GM13977 (cell line): Measurements from ENCODE around the gene PRRT2.

ENCODE experiments used
- DNase-seq: peaks from one replicate; pipeline ENCODE4 v3.0.0; 2012; ENCODE audit warnings: low spot score
- CTCF ChIP-seq: IDR thresholded peaks from 2 replicates; pipeline ENCODE4 v1.5.1; 2012; ENCODE audit warnings: mild to moderate bottlenecking, control low read depth; ENCODE audit not compliant: insufficient read depth; ENCODE audit errors: extremely low read depth, missing control alignments
- in situ Hi-C: fragments of 300-500 bp; cut with MboI; formaldehyde crosslinking; loops from one replicate; pipeline ENCODE4 v1.12.0; 2022; ENCODE audit warnings: low sequenced_read_pairs, low pct_unique_long_range_greater_than_20kb, mixed read lengths, inconsistent platforms; ENCODE audit not compliant: unreplicated experiment

The PRRT2 gene

GRCh38 chr16:29813644-29814562 is 1.9 kb downstream of the PRRT2 start:
- TF ChIP-seq CTCF: no peak
- in situ Hi-C loops: no loop called here
- no peak for DNase-seq

DNA sequence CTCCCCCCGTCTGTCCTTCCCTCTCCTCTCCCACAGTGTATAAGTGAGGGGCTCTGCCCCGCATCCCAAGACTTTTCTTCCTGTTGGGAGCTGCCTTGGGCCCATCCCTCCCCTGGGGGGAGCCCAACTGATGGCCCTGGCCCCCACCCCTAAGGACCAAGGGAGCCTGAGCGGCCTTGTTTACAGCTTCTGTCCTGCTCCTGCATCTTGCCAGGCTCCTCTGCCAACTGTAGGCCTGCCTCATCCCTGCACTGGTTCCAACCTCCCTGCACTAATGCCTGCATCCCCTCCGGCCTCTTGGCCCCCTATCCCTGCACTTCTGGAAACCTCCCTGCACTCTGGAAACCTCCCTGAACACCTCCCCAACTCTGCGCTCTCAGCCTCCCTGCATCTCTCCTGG is 2.6 kb downstream of the PRRT2 start:
- no peak for TF ChIP-seq CTCF
- DNase-seq: no peak
- in situ Hi-C loops: no loop called here

DNA sequence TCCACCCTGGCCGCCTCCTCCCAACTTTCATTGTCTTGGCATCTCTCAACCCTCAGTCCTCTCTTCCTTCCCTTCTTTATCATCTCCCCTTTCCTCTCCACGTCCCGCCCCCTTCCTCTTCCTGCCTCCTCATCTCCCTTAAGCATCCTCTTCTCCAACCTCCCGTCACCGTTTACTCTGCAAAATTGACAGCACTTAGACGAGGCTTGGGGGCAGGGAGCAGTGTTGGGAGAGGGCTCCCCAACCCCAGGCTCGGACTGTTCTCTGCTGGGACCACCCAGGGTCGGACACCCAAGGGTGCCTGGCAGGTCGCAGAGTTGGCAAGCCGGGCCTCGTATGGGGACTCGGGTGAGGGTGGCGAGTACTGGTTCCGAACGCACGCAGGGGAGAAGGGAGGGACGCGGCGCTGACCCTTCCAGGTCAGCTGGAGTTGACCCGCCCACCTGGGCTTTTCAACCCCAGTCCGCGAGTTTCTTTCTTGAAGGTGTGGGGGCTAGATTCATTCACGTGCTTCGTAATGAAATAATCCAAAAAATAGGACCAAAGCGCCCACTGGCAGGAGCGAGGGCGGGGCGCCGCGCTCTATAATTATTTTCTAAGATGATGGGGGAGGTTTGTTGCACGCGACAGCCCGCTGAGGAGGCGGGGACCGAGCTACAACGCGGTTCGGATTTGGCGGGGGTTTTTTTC is 3.2 kb downstream of the PRRT2 start:
- in situ Hi-C loops: no loop called here
- TF ChIP-seq CTCF: no peak
- no peak for DNase-seq

DNA sequence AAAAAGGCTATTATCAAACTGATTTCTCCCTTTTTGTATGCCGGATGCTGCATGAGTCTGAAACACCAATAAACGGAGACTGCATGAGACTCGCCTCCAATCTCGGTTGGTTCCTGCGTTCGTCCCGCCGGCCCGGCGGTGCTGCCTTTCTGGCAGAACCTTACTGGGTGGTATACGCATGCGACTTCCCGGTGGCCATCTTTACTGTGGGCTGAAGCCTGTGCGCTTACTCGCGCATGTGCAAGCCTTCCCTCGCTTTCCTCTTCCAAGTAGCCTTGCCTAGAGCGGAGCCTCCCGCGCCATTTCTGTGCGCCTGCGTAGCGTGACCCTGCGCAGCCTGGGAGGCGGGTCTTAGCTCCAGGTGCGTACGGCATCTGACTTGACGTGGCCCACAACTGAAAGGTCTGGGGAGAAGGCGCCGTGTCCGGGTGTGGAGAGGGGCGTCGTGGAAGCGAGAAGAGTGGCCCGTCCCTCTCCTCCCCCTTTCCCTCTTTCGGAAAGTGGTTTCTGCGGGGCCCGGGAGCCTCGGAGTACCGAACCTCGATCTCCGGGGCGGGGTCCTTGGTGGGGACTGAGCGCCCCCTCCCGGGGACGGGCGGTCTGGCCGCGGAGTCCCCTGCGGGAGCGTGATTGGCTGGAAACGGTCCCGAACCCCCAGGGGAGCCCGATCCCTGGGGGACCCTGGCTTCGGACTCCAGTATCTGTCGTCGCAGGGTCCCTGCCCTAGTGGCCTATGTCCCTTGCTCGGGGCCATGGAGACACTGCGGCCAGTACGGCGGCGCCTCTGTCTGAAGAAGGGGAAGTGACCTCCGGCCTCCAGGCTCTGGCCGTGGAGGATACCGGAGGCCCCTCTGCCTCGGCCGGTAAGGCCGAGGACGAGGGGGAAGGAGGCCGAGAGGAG is 4.0 kb downstream of the PRRT2 start, which contains the start of gene PAGR1:
TSS of gene PAGR1 (plus strand) at position 360 of the 901 bp plus-strand sequence. CDS start at position 734, 374 bp downstream.
- peak; percentile 95 for TF ChIP-seq CTCF
- in situ Hi-C loops: no loop called here
- peak; percentile 96 for DNase-seq

DNA sequence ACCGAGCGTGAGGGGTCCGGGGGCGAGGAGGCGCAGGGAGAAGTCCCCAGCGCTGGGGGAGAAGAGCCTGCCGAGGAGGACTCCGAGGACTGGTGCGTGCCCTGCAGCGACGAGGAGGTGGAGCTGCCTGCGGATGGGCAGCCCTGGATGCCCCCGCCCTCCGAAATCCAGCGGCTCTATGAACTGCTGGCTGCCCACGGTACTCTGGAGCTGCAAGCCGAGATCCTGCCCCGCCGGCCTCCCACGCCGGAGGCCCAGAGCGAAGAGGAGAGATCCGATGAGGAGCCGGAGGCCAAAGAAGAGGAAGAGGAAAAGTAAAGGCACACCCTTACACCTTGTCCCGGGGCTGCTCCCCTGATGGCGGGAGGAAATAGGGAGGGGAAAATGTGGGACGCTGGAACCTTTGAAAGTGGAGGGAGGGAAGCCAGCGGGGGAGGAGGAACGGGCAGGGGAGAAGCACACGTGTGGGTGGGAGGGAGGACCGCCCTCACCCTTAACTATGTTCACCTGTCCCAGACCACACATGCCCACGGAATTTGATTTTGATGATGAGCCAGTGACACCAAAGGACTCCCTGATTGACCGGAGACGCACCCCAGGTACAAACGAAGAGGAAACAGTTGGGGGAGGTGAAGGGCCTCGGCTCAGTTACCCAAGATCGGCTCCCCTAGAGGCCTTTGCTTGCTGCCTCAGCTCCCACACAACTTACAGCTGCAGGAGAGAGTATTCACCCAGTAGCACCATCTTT is 4.9 kb downstream of the PRRT2 start:
- TF ChIP-seq CTCF: no peak
- DNase-seq: no peak
- in situ Hi-C loops: no loop called here
